Measurements from ENCODE around the gene MAF. TPM values are rescaled to one million over a fixed set of nuclear protein-coding genes. Genes with fewer than 3 reads are reported as not detected.
A peak's percentile ranks its signal among the peaks of the same experiment; 100 is the strongest.

Gene MAF
- total RNA-seq, 1 donor: 1.3 TPM

DNA sequence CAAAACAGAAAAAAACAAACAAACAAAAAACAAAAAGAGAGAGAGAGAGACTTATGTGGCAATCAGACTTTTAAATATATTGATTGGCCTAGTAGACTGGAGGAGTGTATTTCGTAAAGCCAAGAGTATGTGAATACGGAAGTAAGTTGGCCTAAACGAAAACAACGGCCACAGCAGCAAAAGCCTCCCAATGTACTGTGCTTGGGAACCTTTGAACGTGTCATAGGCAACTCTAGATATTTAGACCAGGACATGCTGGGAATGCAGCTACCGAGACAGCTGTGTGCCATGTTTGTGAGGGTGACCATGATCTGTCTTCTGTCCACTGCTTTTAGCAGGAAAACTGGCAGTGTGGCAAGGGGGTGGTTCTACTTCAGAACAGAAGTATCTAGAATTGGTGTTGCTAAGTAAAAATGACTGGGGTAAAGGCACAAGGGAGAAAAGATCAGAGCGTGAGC lies 7.4 kb downstream of the MAF start:
- DNase-seq (ENCODE audit: low read depth in 2 of 3, low spot score in 2 of 3): no peak

DNA sequence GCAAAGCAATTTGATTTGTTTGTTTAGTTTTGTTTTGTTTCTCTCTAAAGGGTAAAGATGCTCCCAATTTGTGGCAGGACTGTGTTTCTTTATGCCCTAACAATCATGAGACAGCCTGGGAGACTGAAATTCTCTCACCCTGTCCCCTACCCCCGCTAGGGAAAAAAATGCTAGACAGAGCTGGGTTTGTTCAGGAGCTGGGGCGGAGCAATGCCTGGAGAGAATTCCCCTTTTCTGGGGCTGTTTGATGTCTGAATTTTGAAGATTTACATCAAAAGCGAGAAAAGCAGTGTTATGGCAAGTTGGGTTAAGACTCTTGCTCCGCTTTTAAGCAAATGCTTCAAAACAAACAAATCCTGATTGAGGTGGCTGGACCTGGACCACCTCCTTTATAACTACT lies 8.4 kb downstream of the MAF start:
- DNase-seq (ENCODE audit: low read depth in 2 of 3, low spot score in 2 of 3): no peak

GRCh38 chr16:79589601-79590102 lies 10.9 kb downstream of the MAF start:
- peak in 1 of 3 donors; percentile 11 for DNase-seq (ENCODE audit: low read depth in 2 of 3, low spot score in 2 of 3)

- no peak for DNase-seq (ENCODE audit: low read depth in 2 of 3, low spot score in 2 of 3)
These were observed 12.6 kb downstream of the MAF start for GRCh38 chr16:79587897-79588296.

DNA sequence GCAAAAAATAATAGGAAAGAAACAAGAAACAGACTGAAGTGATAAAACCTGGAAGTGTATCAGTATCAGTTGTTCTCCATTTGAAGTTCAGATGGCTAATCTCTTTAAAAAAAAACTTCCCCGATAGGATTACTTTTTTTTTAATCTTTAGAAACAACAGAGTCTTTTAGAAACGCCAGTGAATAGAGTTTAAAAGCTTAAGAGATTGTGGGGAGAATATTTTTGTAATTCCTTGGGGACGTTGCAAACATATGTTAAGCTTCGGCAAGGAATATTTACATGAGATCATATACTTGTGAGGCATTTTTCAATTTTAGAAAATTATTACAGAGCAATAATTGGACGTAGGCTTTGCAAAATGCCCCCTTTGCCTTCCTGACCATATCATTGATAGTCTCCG lies 13.2 kb downstream of the MAF start:
- DNase-seq (ENCODE audit: low read depth in 2 of 3, low spot score in 2 of 3): no peak

DNA sequence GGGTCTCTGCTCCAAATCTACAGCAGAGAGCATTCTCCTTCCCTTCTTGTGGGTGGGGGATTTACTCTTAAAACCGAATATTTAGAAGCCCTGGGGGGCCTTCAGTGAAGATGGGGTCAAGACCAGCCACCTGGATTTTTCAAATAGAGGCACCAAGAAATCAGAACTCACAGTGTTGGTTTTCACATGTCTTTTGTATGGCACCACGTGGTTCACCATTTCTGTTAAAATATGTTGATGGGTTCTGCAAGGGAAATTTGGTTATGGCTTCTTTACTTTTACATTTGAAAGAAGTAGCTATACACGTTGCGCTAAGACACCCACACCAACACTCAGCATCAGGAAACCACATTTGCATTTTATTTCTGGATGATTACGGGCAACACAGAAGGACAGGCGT lies 17.7 kb downstream of the MAF start:
- no peak for DNase-seq (ENCODE audit: low read depth in 2 of 3, low spot score in 2 of 3)

GRCh38 chr16:79580453-79581191 lies 19.9 kb downstream of the MAF start:
- DNase-seq (ENCODE audit: low read depth in 2 of 3, low spot score in 2 of 3): no peak

DNA sequence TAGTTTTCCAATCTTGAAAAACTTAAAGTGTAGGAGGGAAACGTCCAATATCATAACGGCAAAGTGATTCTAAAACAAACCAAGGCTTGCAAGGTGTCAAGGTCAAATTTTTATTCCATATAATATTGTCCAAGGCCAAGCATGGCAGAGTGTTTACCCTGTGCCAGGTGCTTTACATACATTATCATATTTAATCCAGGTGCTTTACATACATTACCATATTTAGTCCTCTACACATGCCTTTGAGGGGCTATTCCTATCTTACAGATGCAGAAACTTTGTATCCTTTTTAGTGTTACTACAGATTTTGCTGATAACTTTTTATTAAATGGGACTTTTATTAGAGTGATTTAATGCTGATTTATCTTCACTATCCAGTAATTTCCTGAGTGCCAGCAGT lies 23.9 kb downstream of the MAF start:
- no peak for DNase-seq (ENCODE audit: low read depth in 2 of 3, low spot score in 2 of 3)

- DNase-seq (ENCODE audit: low read depth in 2 of 3, low spot score in 2 of 3): no peak
These were observed 26.7 kb downstream of the MAF start for GRCh38 chr16:79573884-79574283.

DNA sequence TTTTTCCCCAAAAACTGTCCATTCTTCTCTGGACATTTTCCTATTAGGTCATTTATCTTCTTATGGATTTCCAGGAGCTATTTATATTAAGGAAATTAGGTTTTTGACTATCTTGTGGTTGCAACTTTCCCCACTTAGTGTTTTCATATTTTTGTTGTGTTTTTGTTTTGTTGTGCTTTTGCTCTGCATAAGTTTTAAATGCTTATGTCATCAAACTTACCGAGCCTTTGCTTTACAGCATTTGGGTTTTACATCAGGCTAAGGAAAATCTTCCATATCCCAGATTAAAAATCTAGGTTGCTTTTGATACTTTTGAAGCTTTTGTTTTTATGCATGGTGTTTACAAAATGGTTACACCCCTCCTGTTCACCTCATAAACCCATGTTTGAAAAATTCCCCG lies 27.5 kb downstream of the MAF start:
- no peak for DNase-seq (ENCODE audit: low read depth in 2 of 3, low spot score in 2 of 3)

- no peak for DNase-seq (ENCODE audit: low read depth in 2 of 3, low spot score in 2 of 3)
These were observed 28.5 kb downstream of the MAF start for GRCh38 chr16:79571903-79572535.

- DNase-seq (ENCODE audit: low read depth in 2 of 3, low spot score in 2 of 3): no peak
These were observed 29.3 kb downstream of the MAF start for GRCh38 chr16:79571065-79571902.

DNA sequence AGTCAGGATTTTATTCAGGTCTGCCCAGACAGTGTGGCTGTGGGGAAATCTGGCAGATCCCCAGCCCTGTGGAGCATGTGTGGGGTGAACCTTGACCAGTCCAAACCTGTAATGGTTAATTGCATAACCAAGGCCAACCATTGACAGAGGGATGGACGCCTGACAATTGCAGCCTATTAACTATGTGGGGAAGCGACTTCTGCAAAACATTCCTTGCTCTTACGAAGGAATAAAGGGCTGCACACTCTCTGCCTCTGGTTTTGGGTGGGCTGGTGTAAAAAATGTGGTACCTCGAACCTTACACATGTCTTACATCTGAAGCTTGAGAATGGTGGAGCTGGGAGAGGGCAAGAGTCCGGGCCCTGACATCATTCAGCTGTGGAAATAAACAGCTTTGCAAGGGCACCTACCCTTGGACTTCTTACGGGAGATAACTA lies 35.8 kb downstream of the MAF start:
- DNase-seq (ENCODE audit: low read depth in 2 of 3, low spot score in 2 of 3): no peak

GRCh38 chr16:79563921-79564320 lies 36.6 kb downstream of the MAF start:
- DNase-seq (ENCODE audit: low read depth in 2 of 3, low spot score in 2 of 3): no peak

DNA sequence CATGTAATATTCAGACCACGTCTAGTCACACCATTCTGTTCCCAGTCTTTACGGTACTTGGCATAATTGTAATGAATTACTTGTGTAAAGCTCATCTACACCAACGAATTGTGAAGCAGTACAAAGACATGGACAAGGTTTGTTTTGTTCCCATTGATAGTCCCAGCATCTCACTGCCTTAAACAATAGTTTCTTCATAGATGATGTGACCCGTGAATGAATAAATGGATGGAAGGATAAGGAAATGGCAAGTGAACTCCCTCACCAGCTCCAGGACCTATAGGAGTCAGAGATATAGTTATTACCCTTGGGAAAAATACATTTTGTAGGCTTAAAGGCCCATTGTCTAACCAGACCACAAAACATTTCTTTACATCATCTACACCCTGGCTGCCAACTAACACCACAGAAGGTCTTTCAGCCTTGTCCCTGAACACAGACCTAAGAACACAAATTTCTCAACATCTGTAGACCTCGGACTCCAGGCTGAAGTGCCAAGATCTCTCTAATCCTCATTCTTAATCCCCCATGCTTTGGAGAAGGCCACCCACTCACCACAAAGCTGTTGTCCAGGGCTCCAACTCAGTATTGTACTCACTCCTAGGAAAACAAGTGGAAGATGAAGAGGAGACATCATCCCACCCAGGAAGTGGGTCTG lies 38.2 kb downstream of the MAF start:
- DNase-seq (ENCODE audit: low read depth in 2 of 3, low spot score in 2 of 3): no peak

DNA sequence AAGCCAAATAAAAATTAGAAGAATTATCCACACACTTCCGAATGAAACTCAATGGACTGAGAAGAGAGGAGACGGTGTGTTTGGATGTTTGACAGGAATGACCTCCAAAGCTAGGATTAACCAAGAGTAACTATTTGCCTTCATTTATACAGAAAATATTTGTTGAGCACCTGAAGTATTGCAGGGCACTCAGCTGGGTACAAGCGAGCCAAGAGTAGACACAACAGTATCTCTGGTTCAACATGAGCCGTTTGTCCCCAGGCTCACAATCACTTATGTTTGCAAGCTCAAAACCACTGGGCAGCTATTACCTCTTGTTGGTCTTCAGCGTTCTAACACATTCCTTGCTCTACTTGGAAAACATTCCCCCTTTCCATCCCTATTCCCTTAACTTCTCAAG lies 38.8 kb downstream of the MAF start:
- no peak for DNase-seq (ENCODE audit: low read depth in 2 of 3, low spot score in 2 of 3)

DNA sequence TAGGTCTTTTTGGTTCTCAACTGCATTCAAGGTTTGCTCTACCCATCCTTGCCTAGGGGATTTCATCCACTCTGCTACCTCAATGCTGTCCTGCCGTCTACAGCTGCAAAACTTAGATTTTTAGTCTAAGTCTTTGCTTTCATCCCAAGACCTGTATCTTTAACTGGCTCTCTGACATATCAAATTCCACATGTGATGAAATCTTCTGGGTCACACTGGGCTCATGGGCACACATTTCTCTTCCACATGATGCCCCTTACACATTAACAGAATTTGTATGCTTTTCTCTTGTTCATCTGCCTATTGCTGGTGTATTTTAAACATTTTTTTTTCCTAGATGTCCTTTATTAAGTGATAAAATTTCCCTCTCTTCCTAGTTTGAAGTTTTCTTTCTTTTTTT lies 39.6 kb downstream of the MAF start:
- no peak for DNase-seq (ENCODE audit: low read depth in 2 of 3, low spot score in 2 of 3)

GRCh38 chr16:79560318-79560717 lies 40.2 kb downstream of the MAF start:
- DNase-seq (ENCODE audit: low read depth in 2 of 3, low spot score in 2 of 3): no peak

- DNase-seq (ENCODE audit: low read depth in 2 of 3, low spot score in 2 of 3): no peak
These were observed 41.0 kb downstream of the MAF start for GRCh38 chr16:79559532-79559931.

DNA sequence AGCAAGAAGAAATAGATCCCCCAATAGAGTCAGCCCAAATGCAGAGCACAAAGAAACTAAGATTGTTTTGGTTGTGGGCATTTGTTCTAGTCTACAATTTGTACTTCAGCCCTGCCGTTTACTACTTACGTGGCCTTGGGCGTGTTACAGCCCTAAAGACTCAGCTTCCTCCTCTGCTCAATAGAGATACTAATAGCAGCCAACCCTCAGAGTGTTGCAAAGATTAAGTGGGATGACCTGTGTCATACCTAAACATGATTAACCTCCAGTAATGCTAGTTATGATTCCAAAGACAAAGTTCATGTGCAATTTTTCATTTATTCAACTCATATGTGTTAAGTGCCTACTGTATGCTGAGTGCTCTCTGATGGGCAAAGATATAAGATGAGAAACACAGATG lies 43.1 kb downstream of the MAF start:
- no peak for DNase-seq (ENCODE audit: low read depth in 2 of 3, low spot score in 2 of 3)

GRCh38 chr16:79554912-79555311 lies 45.6 kb downstream of the MAF start:
- no peak for DNase-seq (ENCODE audit: low read depth in 2 of 3, low spot score in 2 of 3)

Measured in hematopoietic multipotent progenitor cell (in vitro differentiated cells).